KOPT-K1 (cell line): ENCODE results near the gene NAMPT.

ENCODE experiments used
- H3K27ac ChIP-seq: fragments of 200-600 bp; sonication (generic); 2 replicates; pipeline ENCODE4 v1.5.1; 2016; ENCODE audit warnings: antibody characterized with exemption, mild to moderate bottlenecking, low read depth, low read length; ENCODE audit not compliant: poor library complexity, severe bottlenecking
- H3K36me3 ChIP-seq: fragments of 200-600 bp; sonication (generic); 2 replicates; pipeline ENCODE4 v1.5.1; 2017; ENCODE audit warnings: antibody characterized with exemption, mild to moderate bottlenecking, low read length, moderate library complexity; ENCODE audit not compliant: insufficient read depth
- H3K9me3 ChIP-seq: fragments of 200-600 bp; sonication (generic); 2 replicates; pipeline ENCODE4 v1.5.1; 2017; ENCODE audit warnings: antibody characterized with exemption, low read length, mild to moderate bottlenecking; ENCODE audit not compliant: insufficient read depth, poor library complexity, severe bottlenecking

NAMPT gene

GRCh38 chr7:106269254-106269961 is 15.4 kb downstream of the NAMPT start:
- H3K36me3 ChIP-seq, result peaks cover 93% of the 10 kb centered on the region
- no peak overlapping the region for H3K27ac ChIP-seq
- no peaks in the 10 kb centered on the region for H3K9me3 ChIP-seq

- H3K27ac ChIP-seq, result no peak overlapping the region
- peaks cover 84% of the 10 kb centered on the region for H3K36me3 ChIP-seq
- no peaks in the 10 kb centered on the region for H3K9me3 ChIP-seq
Measured at GRCh38 chr7:106265133-106265532, 19.6 kb downstream of the NAMPT start.

- H3K36me3 ChIP-seq, result peaks cover 86% of the 10 kb centered on the region
- H3K9me3 ChIP-seq, result no peaks in the 10 kb centered on the region
- H3K27ac ChIP-seq, result no peak overlapping the region
Measured at GRCh38 chr7:106262221-106262881, 22.4 kb downstream of the NAMPT start.

- peak overlapping the region; percentile 0 for H3K27ac ChIP-seq
- peaks cover 86% of the 10 kb centered on the region for H3K36me3 ChIP-seq
- no peaks in the 10 kb centered on the region for H3K9me3 ChIP-seq
Measured at GRCh38 chr7:106260136-106260561, 24.6 kb downstream of the NAMPT start.

- Histone ChIP-seq H3K27ac (no peak overlapping the region), H3K9me3 (no peaks in the 10 kb centered on the region), H3K36me3 (peaks cover 87% of the 10 kb centered on the region)
Measured at GRCh38 chr7:106258789-106259188, 26.0 kb downstream of the NAMPT start.

GRCh38 chr7:106257752-106258151 is 27.0 kb downstream of the NAMPT start:
- no peak overlapping the region for H3K27ac ChIP-seq
- no peaks in the 10 kb centered on the region for H3K9me3 ChIP-seq
- H3K36me3 ChIP-seq, result peaks cover 88% of the 10 kb centered on the region

GRCh38 chr7:106256144-106256543 is 28.6 kb downstream of the NAMPT start:
- no peak overlapping the region for H3K27ac ChIP-seq
- peaks cover 92% of the 10 kb centered on the region for H3K36me3 ChIP-seq
- no peaks in the 10 kb centered on the region for H3K9me3 ChIP-seq

- H3K9me3 ChIP-seq, result no peaks in the 10 kb centered on the region
- no peak overlapping the region for H3K27ac ChIP-seq
- peaks cover 91% of the 10 kb centered on the region for H3K36me3 ChIP-seq
Measured at GRCh38 chr7:106255246-106255645, 29.5 kb downstream of the NAMPT start.

GRCh38 chr7:106254525-106255116 is 30.2 kb downstream of the NAMPT start:
- Histone ChIP-seq H3K36me3 (peaks cover 88% of the 10 kb centered on the region), H3K9me3 (no peaks in the 10 kb centered on the region), H3K27ac (no peak overlapping the region)

- H3K27ac ChIP-seq, result no peak overlapping the region
- peaks cover 85% of the 10 kb centered on the region for H3K36me3 ChIP-seq
- H3K9me3 ChIP-seq, result peaks cover 6% of the 10 kb centered on the region
Measured at GRCh38 chr7:106252568-106252967, 32.2 kb downstream of the NAMPT start.

- H3K9me3 ChIP-seq, result peaks cover 15% of the 10 kb centered on the region
- H3K36me3 ChIP-seq, result peaks cover 64% of the 10 kb centered on the region
- no peak overlapping the region for H3K27ac ChIP-seq
Measured at GRCh38 chr7:106249488-106249887, 35.3 kb downstream of the NAMPT start.

- Histone ChIP-seq H3K36me3 (peaks cover 57% of the 10 kb centered on the region), H3K27ac (no peak overlapping the region), H3K9me3 (peaks cover 15% of the 10 kb centered on the region)
Measured at GRCh38 chr7:106248600-106248999, 36.2 kb downstream of the NAMPT start.

- Histone ChIP-seq H3K27ac (no peak overlapping the region), H3K9me3 (peaks cover 15% of the 10 kb centered on the region), H3K36me3 (peaks cover 49% of the 10 kb centered on the region)
Measured at GRCh38 chr7:106247841-106248240, 36.9 kb downstream of the NAMPT start.

- Histone ChIP-seq H3K27ac (no peak overlapping the region), H3K36me3 (peaks cover 42% of the 10 kb centered on the region), H3K9me3 (peaks cover 15% of the 10 kb centered on the region)
Measured at GRCh38 chr7:106246902-106247711, 37.7 kb downstream of the NAMPT start.

- peaks cover 18% of the 10 kb centered on the region for H3K36me3 ChIP-seq
- H3K27ac ChIP-seq, result no peak overlapping the region
- peaks cover 15% of the 10 kb centered on the region for H3K9me3 ChIP-seq
Measured at GRCh38 chr7:106243893-106244292, 40.9 kb downstream of the NAMPT start.
